PC-3 (cell line): ENCODE results near the gene STK11.

Source experiments
- EZH2 ChIP-seq: fragments of 300-600 bp; sonication (generic); IDR thresholded peaks from one replicate; pipeline ENCODE4 v1.6.1; 2017; ENCODE audit warnings: antibody characterized with exemption, mild to moderate bottlenecking, low read length; ENCODE audit not compliant: unreplicated experiment
- TF ChIP-seq, protein P1 (sequence below): fragments of 300-600 bp; sonication (generic); conservative IDR thresholded peaks from 2 replicates; pipeline ENCODE4 v1.5.1; 2017; ENCODE audit warnings: antibody characterized with exemption, low read depth, mild to moderate bottlenecking, low read length

DNA sequence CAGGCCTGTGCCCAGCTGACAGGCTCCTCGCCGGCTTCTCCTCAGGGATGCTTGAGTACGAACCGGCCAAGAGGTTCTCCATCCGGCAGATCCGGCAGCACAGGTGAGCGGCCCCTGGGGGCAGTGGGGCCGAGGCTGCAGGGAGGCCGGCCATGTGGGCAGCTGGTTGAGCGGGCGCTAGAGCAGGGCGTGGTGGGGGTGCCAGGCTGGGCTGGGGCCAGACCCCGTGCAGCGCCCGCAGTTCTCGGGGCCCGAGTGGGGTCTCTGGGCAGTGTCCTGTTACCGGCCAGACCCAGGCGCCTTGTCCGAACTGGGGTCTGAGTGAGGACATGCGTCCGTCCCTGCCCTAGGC is 16.3 kb downstream of the STK11 start:
- TF ChIP-seq, protein P1, sequence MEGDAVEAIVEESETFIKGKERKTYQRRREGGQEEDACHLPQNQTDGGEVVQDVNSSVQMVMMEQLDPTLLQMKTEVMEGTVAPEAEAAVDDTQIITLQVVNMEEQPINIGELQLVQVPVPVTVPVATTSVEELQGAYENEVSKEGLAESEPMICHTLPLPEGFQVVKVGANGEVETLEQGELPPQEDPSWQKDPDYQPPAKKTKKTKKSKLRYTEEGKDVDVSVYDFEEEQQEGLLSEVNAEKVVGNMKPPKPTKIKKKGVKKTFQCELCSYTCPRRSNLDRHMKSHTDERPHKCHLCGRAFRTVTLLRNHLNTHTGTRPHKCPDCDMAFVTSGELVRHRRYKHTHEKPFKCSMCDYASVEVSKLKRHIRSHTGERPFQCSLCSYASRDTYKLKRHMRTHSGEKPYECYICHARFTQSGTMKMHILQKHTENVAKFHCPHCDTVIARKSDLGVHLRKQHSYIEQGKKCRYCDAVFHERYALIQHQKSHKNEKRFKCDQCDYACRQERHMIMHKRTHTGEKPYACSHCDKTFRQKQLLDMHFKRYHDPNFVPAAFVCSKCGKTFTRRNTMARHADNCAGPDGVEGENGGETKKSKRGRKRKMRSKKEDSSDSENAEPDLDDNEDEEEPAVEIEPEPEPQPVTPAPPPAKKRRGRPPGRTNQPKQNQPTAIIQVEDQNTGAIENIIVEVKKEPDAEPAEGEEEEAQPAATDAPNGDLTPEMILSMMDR, result no peak
- TF ChIP-seq EZH2, result no peak
